GM23338 (cell line): ENCODE measurements around the gene MED13L. TPM values are rescaled to one million over a fixed set of nuclear protein-coding genes. Genes with fewer than 3 reads are reported as not detected.

ENCODE experiments used
- ATAC-seq: fragments of 200-7000 bp; cut with Tn5 transposase; 3 replicates; pipeline ENCODE4 v1.9.1; 2020
- DNase-seq: peaks from one replicate; pipeline ENCODE4 v3.0.0-alpha.2; 2015; ENCODE audit warnings: low spot score
- H2AFZ ChIP-seq: fragments of 200-600 bp; sonication (generic); 2 replicates; pipeline ENCODE4 v1.8.0; 2016; ENCODE audit warnings: antibody characterized with exemption, mild to moderate bottlenecking, moderate library complexity
- H3F3A ChIP-seq: fragments of 200-600 bp; sonication (generic); replicated peaks from 2 replicates; pipeline ENCODE4 v1.8.0; 2017; ENCODE audit warnings: antibody characterized with exemption, mixed run types, low read depth
- H3K27ac ChIP-seq: fragments of 200-600 bp; sonication (generic); 2 replicates; pipeline ENCODE4 v1.6.1; 2016; ENCODE audit warnings: low read depth
- H3K27me3 ChIP-seq: fragments of 200-600 bp; sonication (generic); 2 replicates; pipeline ENCODE4 v1.8.0; 2016; ENCODE audit warnings: mild to moderate bottlenecking, mixed run types, moderate library complexity; ENCODE audit not compliant: insufficient read depth
- H3K36me3 ChIP-seq: fragments of 200-600 bp; sonication (generic); 2 replicates; pipeline ENCODE4 v1.8.0; 2016; ENCODE audit warnings: mild to moderate bottlenecking; ENCODE audit not compliant: insufficient read depth
- H3K4me1 ChIP-seq: fragments of 200-600 bp; sonication (generic); 2 replicates; pipeline ENCODE4 v1.8.0; 2016; ENCODE audit warnings: mild to moderate bottlenecking, moderate library complexity; ENCODE audit not compliant: insufficient read depth
- H3K4me2 ChIP-seq: fragments of 200-600 bp; sonication (generic); 2 replicates; pipeline ENCODE4 v1.7.1; 2017; ENCODE audit warnings: mixed run types
- H3K4me3 ChIP-seq: fragments of 200-600 bp; sonication (generic); 2 replicates; pipeline ENCODE4 v1.6.1; 2016; ENCODE audit warnings: mixed run types
- H3K79me2 ChIP-seq: fragments of 200-600 bp; sonication (generic); replicated peaks from 2 replicates; pipeline ENCODE4 v1.8.0; 2017; ENCODE audit warnings: mild to moderate bottlenecking; ENCODE audit not compliant: insufficient read depth
- H3K9me2 ChIP-seq: fragments of 200-600 bp; sonication (generic); 2 replicates; pipeline ENCODE4 v1.8.0; 2017; ENCODE audit not compliant: insufficient read depth
- H4K20me1 ChIP-seq: fragments of 200-600 bp; sonication (generic); replicated peaks from 2 replicates; pipeline ENCODE4 v1.8.0; 2017; ENCODE audit warnings: mild to moderate bottlenecking; ENCODE audit not compliant: insufficient read depth
- H3K27ac Mint-ChIP-seq: 2 replicates; pipeline ENCODE4 v1.8.0; 2020; ENCODE audit warnings: inconsistent platforms, mild to moderate bottlenecking, moderate library complexity, mixed read lengths
- H3K27me3 Mint-ChIP-seq: 3 replicates; pipeline ENCODE4 v1.8.0; 2022; ENCODE audit warnings: low read depth, mild to moderate bottlenecking, moderate library complexity, mixed read lengths, inconsistent platforms; ENCODE audit not compliant: insufficient read depth, poor library complexity
- H3K36me3 Mint-ChIP-seq: 3 replicates; pipeline ENCODE4 v1.8.0; 2021; ENCODE audit warnings: low read depth, mild to moderate bottlenecking, inconsistent platforms, moderate library complexity, mixed read lengths
- H3K4me1 Mint-ChIP-seq: 3 replicates; pipeline ENCODE4 v1.8.0; 2020; ENCODE audit warnings: mild to moderate bottlenecking, inconsistent platforms, mixed read lengths
- H3K4me3 Mint-ChIP-seq: 3 replicates; pipeline ENCODE4 v1.8.0; 2021; ENCODE audit warnings: moderate library complexity, mild to moderate bottlenecking, inconsistent platforms, mixed read lengths
- H3K9me3 Mint-ChIP-seq: 3 replicates; pipeline ENCODE4 v1.8.0; 2020; ENCODE audit warnings: moderate library complexity, mild to moderate bottlenecking, inconsistent platforms, mixed read lengths
- CREB1 ChIP-seq: fragments of 250-450 bp; sonication (Bioruptor Pico); IDR thresholded peaks from 2 replicates; pipeline ENCODE4 v1.5.0; 2020; ENCODE audit warnings: low read depth, mild to moderate bottlenecking, moderate library complexity
- ETS1 ChIP-seq: IDR thresholded peaks from 2 replicates; pipeline ENCODE4 v1.6.1; 2016; ENCODE audit warnings: antibody characterized with exemption
- EZH2 ChIP-seq: fragments of 200-600 bp; sonication (generic); IDR thresholded peaks from one replicate; pipeline ENCODE4 v1.8.0; 2017; ENCODE audit warnings: antibody characterized with exemption, mild to moderate bottlenecking, low read depth; ENCODE audit not compliant: unreplicated experiment
- EZH2phosphoT487 ChIP-seq: fragments of 200-600 bp; sonication (generic); IDR thresholded peaks from one replicate; pipeline ENCODE4 v1.8.1; 2018; ENCODE audit warnings: antibody characterized with exemption; ENCODE audit not compliant: unreplicated experiment
- JUNB ChIP-seq: IDR thresholded peaks from one replicate; pipeline ENCODE4 v1.6.1; 2016; ENCODE audit warnings: antibody characterized with exemption; ENCODE audit not compliant: unreplicated experiment
- NANOG ChIP-seq: IDR thresholded peaks from 2 replicates; pipeline ENCODE4 v1.6.1; 2016; ENCODE audit warnings: antibody characterized with exemption, borderline replicate concordance
- POLR2AphosphoS5 ChIP-seq: IDR thresholded peaks from 2 replicates; pipeline ENCODE4 v1.6.1; 2016; ENCODE audit warnings: antibody characterized with exemption, low read depth
- STAT1 ChIP-seq: IDR thresholded peaks from one replicate; pipeline ENCODE4 v1.6.1; 2016; ENCODE audit warnings: antibody characterized with exemption; ENCODE audit not compliant: unreplicated experiment
- ZNF114 ChIP-seq: fragments of 250-450 bp; sonication (Bioruptor Pico); IDR thresholded peaks from 2 replicates; pipeline ENCODE4 v1.5.0; 2020; ENCODE audit warnings: mild to moderate bottlenecking, moderate library complexity
- ZNF331 ChIP-seq: fragments of 250-450 bp; sonication (Bioruptor Pico); IDR thresholded peaks from 2 replicates; pipeline ENCODE4 v1.5.0; 2020; ENCODE audit warnings: low read depth, mild to moderate bottlenecking, moderate library complexity
- ZNF462 ChIP-seq: fragments of 250-450 bp; sonication (Bioruptor Pico); IDR thresholded peaks from 2 replicates; pipeline ENCODE4 v1.5.0; 2020; ENCODE audit warnings: mild to moderate bottlenecking, moderate library complexity
- polyA plus RNA-seq: library from polyadenylated mRNA; unstranded; fragments of >200 nt; fragmentation: Nextera tagmentation; extraction: Ambion mirVana; gene quantifications from 2 replicates; pipeline ENCODE4 v1.2.1, GENCODE V29; 2016
- total RNA-seq: library from RNA; depleted of rRNA; stranded (reverse); fragments of >200 nt; shearing (Covaris generic); gene quantifications from 2 replicates; pipeline ENCODE4 v1.2.3, GENCODE V29; 2014
- TF ChIP-seq, protein P1 (sequence below), 2 experiments: fragments of 200-600 bp in 1 of 2; sonication (generic) in 1 of 2; conservative IDR thresholded peaks; 2 replicates each; pipeline versions ENCODE4 v1.5.1 to v1.6.1; 2016 to 2017; ENCODE audit warnings: antibody characterized with exemption in 2 of 2, low read depth in 2 of 2, mild to moderate bottlenecking in 2 of 2, moderate library complexity in 1 of 2
- TF ChIP-seq, protein P2 (sequence below): IDR thresholded peaks from one replicate; pipeline ENCODE4 v1.6.1; 2018; ENCODE audit warnings: antibody characterized with exemption; ENCODE audit not compliant: unreplicated experiment

Gene MED13L
- total and polyA plus RNA-seq, 2 experiments from 2014 or later = 20.9 to 73.6 TPM

GRCh38 chr12:116136340-116136739 lies 141.2 kb downstream of the MED13L start:
- Mint-ChIP-seq H3K4me3 (no peak overlapping the region), H3K27me3 (peaks cover 2% of the 10 kb centered on the region), H3K4me1 (peaks cover 42% of the 10 kb centered on the region), H3K27ac (no peak overlapping the region), H3K36me3 (no peaks in the 10 kb centered on the region), H3K9me3 (no peaks in the 10 kb centered on the region)
- DNase-seq (no peak), ATAC-seq (no peak)
- no peak overlapping the region for H3K4me2 ChIP-seq
- H3K27me3 ChIP-seq = no peaks in the 10 kb centered on the region
- no peaks in the 10 kb centered on the region for H3K36me3 ChIP-seq
- H3F3A ChIP-seq = no peaks in the 10 kb centered on the region
- H2AFZ ChIP-seq = no peak overlapping the region
- H3K79me2 ChIP-seq = peaks cover 89% of the 10 kb centered on the region
- TF ChIP-seq, protein P1, sequence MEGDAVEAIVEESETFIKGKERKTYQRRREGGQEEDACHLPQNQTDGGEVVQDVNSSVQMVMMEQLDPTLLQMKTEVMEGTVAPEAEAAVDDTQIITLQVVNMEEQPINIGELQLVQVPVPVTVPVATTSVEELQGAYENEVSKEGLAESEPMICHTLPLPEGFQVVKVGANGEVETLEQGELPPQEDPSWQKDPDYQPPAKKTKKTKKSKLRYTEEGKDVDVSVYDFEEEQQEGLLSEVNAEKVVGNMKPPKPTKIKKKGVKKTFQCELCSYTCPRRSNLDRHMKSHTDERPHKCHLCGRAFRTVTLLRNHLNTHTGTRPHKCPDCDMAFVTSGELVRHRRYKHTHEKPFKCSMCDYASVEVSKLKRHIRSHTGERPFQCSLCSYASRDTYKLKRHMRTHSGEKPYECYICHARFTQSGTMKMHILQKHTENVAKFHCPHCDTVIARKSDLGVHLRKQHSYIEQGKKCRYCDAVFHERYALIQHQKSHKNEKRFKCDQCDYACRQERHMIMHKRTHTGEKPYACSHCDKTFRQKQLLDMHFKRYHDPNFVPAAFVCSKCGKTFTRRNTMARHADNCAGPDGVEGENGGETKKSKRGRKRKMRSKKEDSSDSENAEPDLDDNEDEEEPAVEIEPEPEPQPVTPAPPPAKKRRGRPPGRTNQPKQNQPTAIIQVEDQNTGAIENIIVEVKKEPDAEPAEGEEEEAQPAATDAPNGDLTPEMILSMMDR (conservative IDR thresholded peaks at IDR 0.05; ENCODE audit: low read depth in 2 of 2) = no peak
- TF ChIP-seq ZNF462 (CRISPR knock-in tag) = no peak
- TF ChIP-seq STAT1 = no peak
- no peak for TF ChIP-seq ETS1
- TF ChIP-seq NANOG = no peak
- no peak for TF ChIP-seq EZH2
- no peak for TF ChIP-seq JUNB
- TF ChIP-seq ZNF114 = no peak
- TF ChIP-seq, protein P2, sequence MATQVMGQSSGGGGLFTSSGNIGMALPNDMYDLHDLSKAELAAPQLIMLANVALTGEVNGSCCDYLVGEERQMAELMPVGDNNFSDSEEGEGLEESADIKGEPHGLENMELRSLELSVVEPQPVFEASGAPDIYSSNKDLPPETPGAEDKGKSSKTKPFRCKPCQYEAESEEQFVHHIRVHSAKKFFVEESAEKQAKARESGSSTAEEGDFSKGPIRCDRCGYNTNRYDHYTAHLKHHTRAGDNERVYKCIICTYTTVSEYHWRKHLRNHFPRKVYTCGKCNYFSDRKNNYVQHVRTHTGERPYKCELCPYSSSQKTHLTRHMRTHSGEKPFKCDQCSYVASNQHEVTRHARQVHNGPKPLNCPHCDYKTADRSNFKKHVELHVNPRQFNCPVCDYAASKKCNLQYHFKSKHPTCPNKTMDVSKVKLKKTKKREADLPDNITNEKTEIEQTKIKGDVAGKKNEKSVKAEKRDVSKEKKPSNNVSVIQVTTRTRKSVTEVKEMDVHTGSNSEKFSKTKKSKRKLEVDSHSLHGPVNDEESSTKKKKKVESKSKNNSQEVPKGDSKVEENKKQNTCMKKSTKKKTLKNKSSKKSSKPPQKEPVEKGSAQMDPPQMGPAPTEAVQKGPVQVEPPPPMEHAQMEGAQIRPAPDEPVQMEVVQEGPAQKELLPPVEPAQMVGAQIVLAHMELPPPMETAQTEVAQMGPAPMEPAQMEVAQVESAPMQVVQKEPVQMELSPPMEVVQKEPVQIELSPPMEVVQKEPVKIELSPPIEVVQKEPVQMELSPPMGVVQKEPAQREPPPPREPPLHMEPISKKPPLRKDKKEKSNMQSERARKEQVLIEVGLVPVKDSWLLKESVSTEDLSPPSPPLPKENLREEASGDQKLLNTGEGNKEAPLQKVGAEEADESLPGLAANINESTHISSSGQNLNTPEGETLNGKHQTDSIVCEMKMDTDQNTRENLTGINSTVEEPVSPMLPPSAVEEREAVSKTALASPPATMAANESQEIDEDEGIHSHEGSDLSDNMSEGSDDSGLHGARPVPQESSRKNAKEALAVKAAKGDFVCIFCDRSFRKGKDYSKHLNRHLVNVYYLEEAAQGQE = no peak
- TF ChIP-seq POLR2AphosphoS5 = no peak
- TF ChIP-seq CREB1 = no peak
- no peak for TF ChIP-seq EZH2phosphoT487
- TF ChIP-seq ZNF331 (CRISPR knock-in tag) = no peak
- H4K20me1 ChIP-seq = no peaks in the 10 kb centered on the region; the same call in 1 of the 2 replicates
- H3K4me1 ChIP-seq = peaks cover 36% of the 10 kb centered on the region
- H3K4me3 ChIP-seq = no peak overlapping the region
- H3K27ac ChIP-seq = no peak overlapping the region
- H3K9me2 ChIP-seq = no peaks in the 10 kb centered on the region
